Activated T-helper 1 cell treated with Interleukin-2 at 50 U/mL for 16 hours (primary cell): ENCODE measurements around the gene GPR108.
"Not testable (repeated sequence)": the region's sequence is repeated elsewhere in the genome, so short reads cannot be mapped to it uniquely, and the experiment has no call there.

Source experiments
- DNase-seq: peaks from one replicate; pipeline ENCODE4 v3.0.0-alpha.2; 2020; ENCODE audit warnings: low read depth

The GPR108 gene

DNA sequence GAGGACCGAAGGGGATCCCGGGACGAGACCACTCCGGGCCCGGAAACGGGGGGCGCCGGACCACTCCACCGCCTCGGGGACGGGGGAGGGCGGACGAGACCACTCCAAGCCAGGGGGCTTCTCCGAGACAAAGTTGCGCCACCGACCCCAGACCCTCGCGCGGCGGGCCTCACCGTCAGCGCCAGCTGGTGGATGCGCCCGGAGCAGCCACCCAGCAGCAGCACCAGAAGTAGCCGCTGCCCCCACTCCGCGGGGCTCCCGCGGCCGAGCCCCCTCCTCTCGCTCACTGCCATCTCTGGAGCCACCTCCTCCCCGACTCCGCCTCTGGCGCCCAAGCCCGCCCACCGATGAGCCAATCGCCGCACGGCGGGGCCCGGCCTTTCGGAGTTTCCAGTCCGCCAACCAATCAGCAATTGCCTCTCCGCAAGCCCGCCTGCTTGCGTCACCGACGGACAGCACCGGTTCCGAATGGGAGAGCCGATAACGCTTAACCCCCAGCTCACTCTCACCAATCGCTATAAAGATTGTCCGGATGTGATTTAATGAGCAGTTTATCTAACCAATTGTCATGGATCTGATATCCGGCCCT, at the start of gene GPR108:
Gene GPR108 (minus strand): TSS at position 297 of the 589 bp plus-strand sequence. CDS start 4 bp downstream, at position 293.
- peak; percentile 98 for DNase-seq

DNA sequence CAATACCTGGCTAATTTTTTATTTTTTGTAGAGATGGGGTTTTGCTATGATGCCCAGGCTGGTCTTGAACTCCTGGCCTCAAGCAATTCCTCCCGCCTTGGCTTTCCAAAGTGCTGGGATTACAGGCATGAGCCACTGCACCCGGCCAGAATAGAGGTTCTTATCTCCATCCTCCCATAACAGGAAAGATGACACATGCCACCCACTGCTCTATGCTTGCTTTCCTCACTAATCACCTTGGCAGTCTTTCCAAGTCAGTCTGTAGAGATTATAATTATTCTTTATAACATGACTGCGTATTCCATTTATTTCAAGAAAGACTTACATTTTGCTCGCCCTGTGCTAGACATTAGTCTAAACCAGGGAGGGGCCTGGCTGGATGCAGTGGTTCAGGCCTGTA, 41.8 kb upstream of the GPR108 start:
- no peak for DNase-seq

GRCh38 chr19:6778386-6778785, 41.0 kb upstream of the GPR108 start:
- DNase-seq: no peak

DNA sequence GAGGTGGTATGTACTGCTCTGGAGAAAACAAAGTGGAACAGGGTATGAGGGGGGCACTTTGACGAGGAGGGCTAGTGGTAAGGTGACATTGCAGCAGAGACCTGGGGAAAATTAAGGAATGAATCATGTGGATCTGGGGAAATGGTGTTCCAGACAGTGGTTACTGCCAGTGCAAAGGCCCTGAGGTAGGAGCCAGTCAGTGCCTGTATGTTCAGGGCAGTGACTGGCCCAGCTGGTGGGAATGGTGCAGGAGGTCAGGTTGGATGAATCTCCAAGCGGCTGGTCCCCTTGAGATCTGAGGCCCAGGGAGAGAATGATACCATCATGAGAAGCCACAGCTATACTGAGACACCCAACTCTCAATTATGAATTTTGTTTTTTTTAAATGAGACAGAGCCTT, 40.1 kb upstream of the GPR108 start:
- no peak for DNase-seq

DNA sequence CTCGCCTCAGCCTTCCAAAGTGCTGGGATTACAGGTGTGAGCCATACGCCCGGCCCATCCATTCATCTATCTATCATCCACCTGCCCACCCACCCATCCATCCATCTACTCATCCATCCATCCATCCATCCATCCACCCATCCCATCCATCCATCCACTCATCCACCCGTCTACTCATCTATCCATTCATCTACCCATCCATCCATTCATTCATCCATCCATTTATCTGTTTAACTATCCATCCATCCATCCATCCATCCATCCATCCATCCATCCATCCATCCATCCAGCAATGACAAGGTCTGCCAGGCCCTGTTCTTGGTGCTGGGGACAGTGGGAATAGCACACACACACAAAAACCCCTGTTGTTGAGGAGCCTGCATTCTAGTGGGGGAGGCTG, 39.6 kb upstream of the GPR108 start:
- DNase-seq: no peak

DNA sequence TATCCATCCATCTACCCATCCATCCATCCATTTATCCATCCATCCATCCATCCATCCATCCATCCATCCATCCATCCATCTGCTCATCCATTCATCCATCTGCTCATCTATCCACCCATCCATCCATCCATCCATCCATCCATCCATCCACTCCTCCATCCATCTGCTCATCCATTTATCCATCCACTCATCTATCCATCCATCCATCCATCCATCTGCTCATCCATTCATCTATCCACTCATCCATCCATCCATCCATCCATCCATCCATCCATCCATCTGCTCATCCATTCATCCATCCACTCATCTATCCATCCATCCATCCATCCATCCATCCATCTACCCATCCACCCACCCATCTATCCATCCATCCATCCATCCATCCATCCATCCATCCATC, 38.7 kb upstream of the GPR108 start:
- not testable (repeated sequence) for DNase-seq

DNA sequence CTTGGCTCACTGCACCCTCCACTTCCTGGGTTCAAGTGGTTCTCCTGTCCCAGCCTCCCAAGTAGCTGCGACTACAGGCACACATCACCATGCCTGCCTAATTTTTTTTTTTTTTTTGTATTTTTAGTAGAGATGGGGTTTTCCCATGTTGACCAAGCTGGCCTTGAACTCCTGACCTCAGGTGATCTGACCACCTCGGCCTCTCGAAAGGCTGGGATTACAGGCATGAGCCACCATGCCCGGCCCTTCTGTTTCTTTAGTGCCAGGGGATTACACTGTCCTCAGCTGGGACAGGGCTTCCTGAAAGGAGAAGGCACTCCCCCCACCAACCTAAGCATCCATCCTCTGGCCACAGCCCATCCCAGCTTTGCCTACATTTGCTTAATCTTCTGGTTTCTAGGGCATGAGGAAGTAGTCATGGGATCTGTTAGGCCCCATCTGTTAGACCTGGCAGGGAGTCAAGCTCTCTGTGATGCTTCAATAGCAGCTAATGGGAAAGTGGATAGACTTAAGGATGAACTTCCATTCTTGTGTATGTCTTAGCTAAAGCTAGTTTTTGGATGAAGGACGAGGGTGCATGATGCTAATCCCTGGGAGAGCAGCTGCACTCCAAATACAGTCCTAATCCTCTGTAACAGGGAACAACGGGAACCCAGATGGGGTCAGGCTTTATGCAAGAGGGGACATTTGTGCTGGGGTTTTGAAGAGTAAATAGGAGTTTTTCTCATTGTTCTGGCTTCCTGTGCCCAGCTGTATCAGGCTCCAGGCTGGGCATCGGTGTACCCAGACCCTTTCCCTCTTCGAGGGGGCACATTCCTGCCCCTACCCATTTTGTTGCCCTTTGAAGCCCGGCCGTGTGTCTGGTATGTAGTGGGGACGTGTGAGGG, 37.7 kb upstream of the GPR108 start:
- DNase-seq: no peak

GRCh38 chr19:6773323-6773931, 36.0 kb upstream of the GPR108 start:
- DNase-seq: peak; percentile 13

DNA sequence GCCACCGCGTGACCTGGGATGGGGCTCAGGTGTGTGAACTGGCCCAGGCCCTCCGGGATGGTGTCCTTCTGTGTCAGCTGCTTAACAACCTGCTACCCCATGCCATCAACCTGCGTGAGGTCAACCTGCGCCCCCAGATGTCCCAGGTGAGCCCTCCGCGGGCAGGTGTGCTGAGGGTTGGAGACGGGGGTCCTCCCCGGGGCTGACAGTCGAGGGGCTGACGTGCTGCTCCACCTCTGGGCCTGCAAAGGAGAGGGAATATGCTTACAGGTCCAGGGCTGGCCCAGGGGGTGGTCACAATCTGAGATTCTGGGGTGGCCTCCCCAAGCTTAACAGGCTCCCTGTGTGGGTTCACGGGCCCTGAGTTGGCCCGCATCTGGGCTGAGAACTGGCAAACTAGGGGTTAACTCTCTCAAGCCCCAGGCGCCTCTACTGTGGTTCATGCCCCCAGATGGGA, 35.5 kb upstream of the GPR108 start:
- no peak for DNase-seq

- peak; percentile 66 for DNase-seq
Observed at GRCh38 chr19:6772028-6772865, 34.9 kb upstream of the GPR108 start, which contains the start of gene VAV1. VAV1 (plus strand) TSS chr19:6772708; CDS start chr19:6772808, 100 bp downstream.

GRCh38 chr19:6771648-6772027, 34.3 kb upstream of the GPR108 start:
- not testable (repeated sequence) for DNase-seq

- no peak for DNase-seq
Observed at GRCh38 chr19:6769006-6769619, 31.7 kb upstream of the GPR108 start.

- no peak for DNase-seq
Observed at GRCh38 chr19:6768236-6768785, 30.9 kb upstream of the GPR108 start.

DNA sequence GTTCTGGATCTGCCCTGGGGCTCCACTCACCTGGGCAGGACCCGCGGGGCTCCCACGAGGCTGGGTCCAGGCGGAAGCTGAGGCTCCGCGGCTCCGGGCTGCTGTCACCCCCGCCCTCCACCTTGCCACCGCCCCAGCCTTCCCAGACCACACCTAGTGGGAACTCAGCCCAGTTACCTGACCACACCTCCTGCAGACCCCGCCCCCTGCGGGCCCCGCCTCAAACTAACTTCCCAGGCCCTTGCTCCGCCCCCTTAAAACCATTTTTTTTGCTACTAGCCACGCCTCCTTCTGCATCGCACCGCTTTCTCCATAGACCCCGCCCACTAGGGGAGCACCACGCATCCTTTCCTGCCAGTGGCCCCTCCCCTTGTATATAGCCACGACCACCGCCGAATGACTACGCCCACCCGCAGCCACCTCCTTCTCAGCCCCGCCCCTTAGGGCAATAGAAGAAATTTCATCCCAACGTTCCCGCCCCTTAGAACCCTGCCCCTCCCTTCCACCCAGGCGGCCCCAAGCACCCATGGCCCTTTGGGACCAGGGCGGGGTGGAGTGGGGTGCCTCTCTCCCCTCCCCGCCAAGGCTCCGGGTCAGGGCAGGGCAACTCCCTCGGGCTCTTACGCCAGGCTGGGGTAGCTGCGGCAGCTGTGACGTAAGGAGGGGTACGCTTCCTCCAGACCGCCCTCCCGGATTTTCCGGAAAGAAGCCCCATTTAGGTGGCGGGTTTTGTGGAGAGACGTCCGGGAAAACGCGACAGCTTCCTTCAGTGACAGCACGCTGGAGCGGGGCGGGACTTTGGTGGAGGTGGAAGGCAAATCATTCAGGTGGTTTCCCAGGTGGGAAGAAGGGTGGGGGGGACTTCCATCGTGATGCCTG, 30.2 kb upstream of the GPR108 start, which contains the start of gene SH2D3A:
Gene SH2D3A (minus strand): TSS at position 79 of the 879 bp plus-strand sequence. CDS start 3,687 bp downstream, outside the sequence.
- DNase-seq: peak; percentile 91

DNA sequence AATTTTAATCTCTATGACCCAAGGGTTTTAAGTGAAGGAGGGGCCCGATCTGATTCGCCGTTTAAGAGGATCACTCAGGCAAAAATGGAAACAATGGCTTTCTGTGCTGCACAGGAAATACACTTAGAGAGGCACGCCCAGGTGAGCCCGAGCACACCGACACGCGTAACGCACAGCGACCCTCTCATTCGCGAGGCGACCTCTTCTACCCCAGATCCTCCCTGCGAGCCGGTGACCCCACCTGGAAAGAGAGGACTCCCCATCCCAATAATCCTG, 29.6 kb upstream of the GPR108 start:
- no peak for DNase-seq

GRCh38 chr19:6766357-6767080, 29.1 kb upstream of the GPR108 start:
- DNase-seq: no peak

DNA sequence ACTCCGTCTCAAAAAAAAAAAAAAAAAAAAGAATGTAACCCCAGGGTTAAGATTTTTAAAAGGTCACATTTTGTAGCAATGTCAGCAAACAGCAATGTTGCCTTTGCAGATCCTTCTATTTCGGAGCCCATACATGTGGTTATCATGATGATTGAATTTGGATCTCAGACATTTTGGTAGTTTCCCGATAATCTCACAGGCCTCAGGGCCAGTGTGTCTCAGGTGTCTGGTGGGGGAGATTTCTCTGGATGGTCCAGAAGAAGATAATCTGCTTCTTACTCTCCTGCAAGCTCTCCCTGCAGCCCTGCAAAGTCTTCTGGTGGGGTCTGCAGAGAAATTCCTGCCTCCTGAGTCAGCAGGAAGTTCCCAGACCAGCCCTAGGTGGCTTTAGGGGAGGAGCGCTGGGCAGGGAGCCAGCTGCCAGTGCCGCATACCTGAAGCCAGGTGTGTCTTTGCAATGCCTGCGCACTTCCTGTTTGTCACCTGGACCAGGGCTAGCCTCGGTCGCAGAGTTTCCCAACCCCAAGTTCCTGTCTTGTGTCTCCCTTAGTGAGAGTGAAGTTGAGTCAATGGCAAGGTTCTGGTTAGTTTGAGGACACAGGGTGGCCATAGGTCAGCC, 28.5 kb upstream of the GPR108 start:
- DNase-seq: no peak

- not testable (repeated sequence) for DNase-seq
Observed at GRCh38 chr19:6762253-6762797, 24.9 kb upstream of the GPR108 start.
